CD8-positive, alpha-beta memory T cell (primary cell): Measurements from ENCODE around the gene CPZ. TPM values are rescaled to one million over a fixed set of nuclear protein-coding genes. Genes with fewer than 3 reads are reported as not detected.

Experiments used
- CTCF ChIA-PET: fragments of 350-600 bp; sonication (Branson Sonifier 250); formaldehyde crosslinking; loops from one replicate; lab custom pipeline; 2021; ENCODE audit warnings: antibody characterized with exemption; lab: Charles Lee
- POLR2A ChIA-PET: fragments of 350-600 bp; sonication (Branson Sonifier 250); formaldehyde crosslinking; loops from one replicate; lab custom pipeline; 2021; ENCODE audit warnings: antibody characterized with exemption; lab: Charles Lee
- DNase-seq, 5 donors: peaks; one replicate each; pipeline versions ENCODE4 v3.0.0 to v3.0.0-alpha.2; 2020 to 2022; ENCODE audit warnings: mixed read lengths in 1 of 5
- H3K27ac ChIP-seq: one replicate; pipeline ENCODE4 v1.7.0; 2013; ENCODE audit warnings: low read depth, mild to moderate bottlenecking, low read length, moderate library complexity
- H3K27me3 ChIP-seq: 2 replicates; pipeline ENCODE4 v1.7.0; 2013; ENCODE audit warnings: low read length, mild to moderate bottlenecking; ENCODE audit not compliant: insufficient read depth, poor library complexity, severe bottlenecking
- H3K36me3 ChIP-seq: 2 replicates; pipeline ENCODE4 v1.7.0; 2013; ENCODE audit warnings: mild to moderate bottlenecking, low read length, moderate library complexity; ENCODE audit not compliant: insufficient read depth
- H3K4me1 ChIP-seq: 2 replicates; pipeline ENCODE4 v1.7.0; 2013; ENCODE audit warnings: mild to moderate bottlenecking, low read length, moderate library complexity; ENCODE audit not compliant: insufficient read depth
- H3K4me3 ChIP-seq: 2 replicates; pipeline ENCODE4 v1.7.0; 2013; ENCODE audit warnings: mild to moderate bottlenecking, low read length
- H3K9me3 ChIP-seq: 2 replicates; pipeline ENCODE4 v1.7.0; 2013; ENCODE audit warnings: mild to moderate bottlenecking, low read length
- H3K27ac Mint-ChIP-seq, 8 donors: one replicate each; pipeline ENCODE4 v1.8.0; 2020 to 2021; ENCODE audit warnings: mixed read lengths in 8 of 8, mild to moderate bottlenecking in 6 of 8, inconsistent platforms in 3 of 8, moderate library complexity in 3 of 8
- H3K27me3 Mint-ChIP-seq, 2 donors: one replicate each; pipeline ENCODE4 v1.8.0; 2020 to 2021; ENCODE audit warnings: mixed read lengths in 2 of 2, mild to moderate bottlenecking in 1 of 2, moderate library complexity in 1 of 2
- H3K36me3 Mint-ChIP-seq, 3 donors: one replicate each; pipeline ENCODE4 v1.8.0; 2020 to 2021; ENCODE audit warnings: mixed read lengths in 3 of 3, inconsistent platforms in 1 of 3, mild to moderate bottlenecking in 1 of 3
- H3K4me1 Mint-ChIP-seq, 3 donors: one replicate each; pipeline ENCODE4 v1.8.0; 2020 to 2021; ENCODE audit warnings: mixed read lengths in 3 of 3, inconsistent platforms in 1 of 3, mild to moderate bottlenecking in 1 of 3
- H3K4me3 Mint-ChIP-seq, 7 donors: one replicate each; pipeline ENCODE4 v1.8.0; 2020 to 2021; ENCODE audit warnings: mixed read lengths in 7 of 7, mild to moderate bottlenecking in 6 of 7, moderate library complexity in 4 of 7, inconsistent platforms in 2 of 7
- H3K9me3 Mint-ChIP-seq, 5 donors: one replicate each; pipeline ENCODE4 v1.8.0; 2020 to 2022; ENCODE audit warnings: mixed read lengths in 5 of 5, mild to moderate bottlenecking in 3 of 5, moderate library complexity in 2 of 5, inconsistent platforms in 1 of 5
- polyA plus RNA-seq: library from polyadenylated mRNA; unstranded; fragments of 300-500 nt; fragmentation: Illumina TruSeq; gene quantifications from one replicate; pipeline ENCODE4 v1.2.3, GENCODE V29; 2021
- total RNA-seq, 2 experiments: library from RNA; stranded (reverse); gene quantifications; one replicate each; pipeline ENCODE4 v1.2.3, GENCODE V29; 2021

The CPZ gene
- total and polyA plus RNA-seq, 3 experiments from 2014 or later: not detected

DNA sequence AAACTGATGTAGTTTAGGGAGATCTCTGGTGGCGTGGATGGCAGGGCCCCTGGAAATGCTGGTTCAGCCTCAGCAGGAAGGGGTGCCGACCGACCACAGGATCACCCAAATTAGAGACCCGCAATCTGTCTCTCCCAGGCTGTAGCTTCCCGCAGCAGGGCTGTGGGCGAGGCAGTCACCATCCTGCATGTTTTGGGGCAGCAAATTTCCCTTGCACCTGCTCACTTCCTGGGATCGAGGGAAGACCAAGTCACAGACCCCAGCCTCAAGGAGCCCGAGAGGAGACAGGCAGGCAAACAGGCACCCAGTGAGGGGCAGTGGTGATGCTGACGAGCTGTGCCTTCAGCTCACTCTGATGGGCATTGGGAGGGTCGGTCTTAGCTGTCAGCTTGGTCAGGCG is 33.6 kb upstream of the CPZ start:
- H3K4me3 Mint-ChIP-seq: no peak overlapping the region

DNA sequence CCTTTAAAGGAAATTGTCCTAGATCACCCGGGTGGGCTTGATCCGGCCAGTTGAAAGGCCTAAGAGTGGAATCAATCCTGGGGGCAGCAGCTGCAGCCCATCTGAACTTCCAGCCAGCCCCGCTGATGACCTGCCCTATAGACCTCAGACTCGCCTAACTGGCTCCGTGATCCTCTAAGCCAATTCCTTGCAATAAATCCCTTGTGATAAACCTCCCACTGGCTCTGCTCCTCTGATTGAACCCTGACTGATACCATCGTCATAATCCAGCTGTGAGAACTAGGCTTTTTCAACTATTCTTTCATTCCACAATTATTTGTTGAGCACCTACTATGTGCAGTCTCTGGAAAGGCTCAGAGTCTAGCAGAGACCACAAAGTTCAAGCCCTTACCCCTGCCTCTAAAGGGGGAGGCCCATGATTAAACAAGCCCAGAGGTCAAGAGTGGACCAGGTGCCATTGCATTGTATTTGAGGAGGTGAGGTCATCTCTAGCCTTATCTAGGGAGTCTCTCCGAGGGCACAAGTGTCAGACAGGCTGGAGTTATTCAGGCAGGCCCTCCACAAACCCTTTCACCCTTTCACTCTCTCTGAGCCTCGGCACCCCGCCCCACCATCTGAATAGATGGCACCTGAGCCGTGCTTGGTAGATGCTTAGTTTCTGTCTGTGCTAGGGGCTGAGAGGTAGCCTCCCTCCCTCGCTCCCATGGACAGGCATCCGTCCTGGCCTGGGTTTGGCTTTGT is 32.9 kb upstream of the CPZ start:
- no peak overlapping the region for H3K27ac Mint-ChIP-seq
- H3K36me3 ChIP-seq: no peaks in the 10 kb centered on the region
- no peak overlapping the region for H3K4me3 ChIP-seq
- no peak overlapping the region for H3K4me3 Mint-ChIP-seq
- ChIA-PET CTCF (no interaction called here), POLR2A (no interaction called here)
- peaks cover 4 to 15% of the 10 kb centered on the region in 2 donors for H3K27me3 Mint-ChIP-seq
- DNase-seq: peak in 1 of 5 donors; percentile 27
- no peaks in the 10 kb centered on the region for H3K9me3 ChIP-seq
- H3K4me1 Mint-ChIP-seq: no peaks in the 10 kb centered on the region
- no peak overlapping the region for H3K27ac ChIP-seq
- no peaks in the 10 kb centered on the region for H3K27me3 ChIP-seq
- no peaks in the 10 kb centered on the region for H3K9me3 Mint-ChIP-seq
- H3K36me3 Mint-ChIP-seq: no peaks in the 10 kb centered on the region
- no peaks in the 10 kb centered on the region for H3K4me1 ChIP-seq

More for the DNA sequence above, 33.6 kb upstream of the CPZ start:
- Histone ChIP-seq H3K27ac (no peak overlapping the region), H3K4me3 (no peak overlapping the region), H3K9me3 (no peaks in the 10 kb centered on the region), H3K36me3 (no peaks in the 10 kb centered on the region), H3K4me1 (no peaks in the 10 kb centered on the region), H3K27me3 (no peaks in the 10 kb centered on the region)
- Mint-ChIP-seq H3K9me3 (no peaks in the 10 kb centered on the region), H3K27ac (no peak overlapping the region), H3K4me1 (no peaks in the 10 kb centered on the region), H3K36me3 (no peaks in the 10 kb centered on the region), H3K27me3 (peaks cover 4 to 15% of the 10 kb centered on the region in 2 donors)
- CTCF ChIA-PET: no interaction called here
- POLR2A ChIA-PET: no interaction called here
- DNase-seq: no peak

DNA sequence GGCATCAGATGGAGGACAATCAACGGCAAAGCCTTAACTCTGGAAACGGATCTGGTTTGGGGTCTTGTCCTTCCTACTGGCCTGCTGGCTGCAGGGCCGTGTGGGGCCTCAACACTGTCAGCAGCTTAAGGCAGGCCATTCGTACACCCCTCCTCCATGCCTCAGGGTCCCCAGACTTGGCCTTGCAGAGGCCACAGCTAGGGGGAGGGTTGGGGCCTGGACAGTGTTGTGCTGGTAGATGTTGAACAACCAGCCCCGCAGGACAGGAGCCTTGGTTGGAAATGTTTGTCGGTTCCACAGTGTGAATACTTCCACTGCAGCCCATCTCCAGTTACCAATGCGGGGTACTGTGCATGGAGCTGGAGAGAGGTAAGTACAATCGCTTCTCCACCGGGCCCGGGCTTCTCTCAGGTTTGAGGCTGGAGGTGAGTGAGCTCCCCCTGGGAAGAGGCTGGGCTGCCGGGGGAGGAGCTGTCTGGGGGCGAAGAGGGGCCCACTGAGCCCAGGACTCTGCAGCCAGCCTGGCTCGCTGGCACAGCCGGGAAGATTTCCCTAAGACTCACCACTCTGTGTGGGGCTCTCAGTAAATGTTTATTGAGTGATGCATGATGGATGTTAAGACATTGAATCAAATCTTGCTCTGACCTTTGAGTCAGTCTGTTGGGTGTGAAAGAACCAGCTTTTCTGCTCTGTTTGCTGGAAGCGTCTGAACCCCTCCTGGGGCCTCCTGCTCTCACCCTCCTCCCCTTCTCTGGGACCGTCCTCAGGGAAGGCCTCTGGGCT is 32.1 kb upstream of the CPZ start:
- H3K27me3 ChIP-seq: no peaks in the 10 kb centered on the region

DNA sequence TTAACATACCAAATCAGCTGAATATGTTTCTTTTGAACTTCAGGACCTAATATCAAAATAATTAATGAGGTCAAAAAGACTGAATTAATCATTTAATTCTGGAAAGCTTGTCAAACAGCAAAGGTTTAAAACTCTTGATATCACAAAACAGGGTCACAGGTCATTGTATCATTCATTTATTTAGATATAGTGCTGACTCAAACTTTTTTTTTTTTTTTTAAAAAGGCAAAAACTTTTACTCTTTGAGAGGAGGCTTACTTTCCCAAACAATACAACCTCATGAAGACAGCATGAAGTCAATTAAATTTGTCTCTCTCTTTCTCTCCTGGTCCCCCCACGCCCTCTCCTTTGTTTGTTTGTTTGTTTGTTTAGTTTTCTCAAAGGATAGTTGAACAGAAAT is 28.0 kb upstream of the CPZ start:
- Histone ChIP-seq H3K4me1 (no peaks in the 10 kb centered on the region), H3K9me3 (no peaks in the 10 kb centered on the region), H3K27me3 (no peaks in the 10 kb centered on the region), H3K36me3 (no peaks in the 10 kb centered on the region), H3K4me3 (no peak overlapping the region), H3K27ac (no peak overlapping the region)
- H3K4me3 Mint-ChIP-seq: no peak overlapping the region
- no peak overlapping the region for H3K27ac Mint-ChIP-seq
- ChIA-PET POLR2A (no interaction called here), CTCF (no interaction called here)
- peaks cover 4 to 5% of the 10 kb centered on the region in 2 donors for H3K27me3 Mint-ChIP-seq
- no peaks in the 10 kb centered on the region for H3K36me3 Mint-ChIP-seq
- no peak for DNase-seq
- no peaks in the 10 kb centered on the region for H3K4me1 Mint-ChIP-seq
- no peaks in the 10 kb centered on the region for H3K9me3 Mint-ChIP-seq

More for the DNA sequence above, 32.1 kb upstream of the CPZ start:
- no peaks in the 10 kb centered on the region for H3K4me1 Mint-ChIP-seq
- H3K4me3 Mint-ChIP-seq: no peak overlapping the region
- no peaks in the 10 kb centered on the region for H3K36me3 Mint-ChIP-seq
- Histone ChIP-seq H3K9me3 (no peaks in the 10 kb centered on the region), H3K4me1 (no peaks in the 10 kb centered on the region), H3K36me3 (no peaks in the 10 kb centered on the region), H3K4me3 (no peak overlapping the region), H3K27ac (no peak overlapping the region)
- H3K27me3 Mint-ChIP-seq: peaks cover 4 to 10% of the 10 kb centered on the region in 2 donors
- ChIA-PET POLR2A (no interaction called here), CTCF (no interaction called here)
- no peak overlapping the region for H3K27ac Mint-ChIP-seq
- no peaks in the 10 kb centered on the region for H3K9me3 Mint-ChIP-seq
- DNase-seq: no peak

DNA sequence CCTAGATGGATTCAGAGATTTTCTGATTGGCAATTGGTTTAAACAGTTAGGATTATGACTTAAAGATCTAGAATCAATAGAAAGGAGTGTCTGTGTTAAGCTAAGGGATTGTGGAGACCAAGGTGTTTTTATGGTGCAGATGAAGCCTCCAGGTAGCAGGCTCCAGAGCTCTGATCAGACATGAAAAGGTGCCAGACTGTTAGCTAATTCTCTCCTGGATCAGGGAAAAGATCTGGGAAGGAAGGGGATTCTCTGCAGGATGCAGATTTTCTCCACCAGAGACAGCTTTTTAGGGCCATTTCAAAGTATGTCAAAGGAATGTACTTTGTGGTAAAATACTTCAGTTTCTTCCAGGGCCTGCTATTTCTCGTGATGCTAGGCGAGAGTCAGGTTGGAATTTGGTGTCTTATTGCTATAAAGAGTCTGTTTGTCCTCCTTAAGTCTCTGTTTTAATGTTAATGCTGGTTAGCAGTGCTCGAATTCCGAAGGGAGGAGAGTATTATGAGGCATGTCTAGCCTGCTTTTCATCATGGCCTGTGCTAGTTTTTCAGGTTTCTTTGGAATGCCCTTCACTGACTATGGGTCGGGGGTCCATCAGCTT is 24.4 kb upstream of the CPZ start:
- no peak overlapping the region for H3K27ac ChIP-seq
- CTCF ChIA-PET: no interaction called here
- POLR2A ChIA-PET: no interaction called here

DNA sequence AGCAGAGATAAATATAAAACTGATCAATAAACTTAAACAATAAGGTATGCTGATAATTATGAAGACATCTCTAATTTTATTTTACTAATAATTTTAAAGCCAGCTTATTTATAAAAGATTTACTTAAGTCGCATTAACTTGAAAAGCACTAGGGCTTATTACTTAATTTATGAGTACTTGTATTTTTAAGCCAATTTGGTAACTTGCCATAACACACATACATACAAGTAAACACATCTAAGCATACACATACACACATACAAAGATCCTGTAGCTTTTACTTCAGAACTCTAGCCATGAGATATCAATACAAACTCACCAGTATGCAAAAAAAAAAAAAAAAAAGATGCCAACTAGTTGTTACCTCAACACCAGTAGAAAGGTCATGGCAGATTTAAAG is 22.4 kb upstream of the CPZ start:
- Histone ChIP-seq H3K4me3 (no peak overlapping the region), H3K4me1 (no peaks in the 10 kb centered on the region), H3K27me3 (no peaks in the 10 kb centered on the region), H3K9me3 (no peaks in the 10 kb centered on the region), H3K36me3 (no peaks in the 10 kb centered on the region), H3K27ac (no peak overlapping the region)
- Mint-ChIP-seq H3K4me1 (no peaks in the 10 kb centered on the region), H3K36me3 (no peaks in the 10 kb centered on the region), H3K4me3 (no peak overlapping the region), H3K9me3 (no peaks in the 10 kb centered on the region), H3K27ac (no peak overlapping the region), H3K27me3 (peaks cover 0 to 3% of the 10 kb centered on the region in 2 donors)
- DNase-seq: no peak
- CTCF ChIA-PET: no interaction called here
- POLR2A ChIA-PET: no interaction called here

More for the DNA sequence above, 24.4 kb upstream of the CPZ start:
- Mint-ChIP-seq H3K27ac (no peak overlapping the region), H3K4me3 (no peak overlapping the region), H3K36me3 (no peaks in the 10 kb centered on the region), H3K4me1 (no peaks in the 10 kb centered on the region), H3K27me3 (peaks cover 0 to 3% of the 10 kb centered on the region in 2 donors), H3K9me3 (no peaks in the 10 kb centered on the region)
- H3K27me3 ChIP-seq: no peaks in the 10 kb centered on the region
- H3K4me3 ChIP-seq: no peak overlapping the region
- no peaks in the 10 kb centered on the region for H3K4me1 ChIP-seq
- H3K36me3 ChIP-seq: no peaks in the 10 kb centered on the region
- H3K9me3 ChIP-seq: no peaks in the 10 kb centered on the region
- DNase-seq: no peak

DNA sequence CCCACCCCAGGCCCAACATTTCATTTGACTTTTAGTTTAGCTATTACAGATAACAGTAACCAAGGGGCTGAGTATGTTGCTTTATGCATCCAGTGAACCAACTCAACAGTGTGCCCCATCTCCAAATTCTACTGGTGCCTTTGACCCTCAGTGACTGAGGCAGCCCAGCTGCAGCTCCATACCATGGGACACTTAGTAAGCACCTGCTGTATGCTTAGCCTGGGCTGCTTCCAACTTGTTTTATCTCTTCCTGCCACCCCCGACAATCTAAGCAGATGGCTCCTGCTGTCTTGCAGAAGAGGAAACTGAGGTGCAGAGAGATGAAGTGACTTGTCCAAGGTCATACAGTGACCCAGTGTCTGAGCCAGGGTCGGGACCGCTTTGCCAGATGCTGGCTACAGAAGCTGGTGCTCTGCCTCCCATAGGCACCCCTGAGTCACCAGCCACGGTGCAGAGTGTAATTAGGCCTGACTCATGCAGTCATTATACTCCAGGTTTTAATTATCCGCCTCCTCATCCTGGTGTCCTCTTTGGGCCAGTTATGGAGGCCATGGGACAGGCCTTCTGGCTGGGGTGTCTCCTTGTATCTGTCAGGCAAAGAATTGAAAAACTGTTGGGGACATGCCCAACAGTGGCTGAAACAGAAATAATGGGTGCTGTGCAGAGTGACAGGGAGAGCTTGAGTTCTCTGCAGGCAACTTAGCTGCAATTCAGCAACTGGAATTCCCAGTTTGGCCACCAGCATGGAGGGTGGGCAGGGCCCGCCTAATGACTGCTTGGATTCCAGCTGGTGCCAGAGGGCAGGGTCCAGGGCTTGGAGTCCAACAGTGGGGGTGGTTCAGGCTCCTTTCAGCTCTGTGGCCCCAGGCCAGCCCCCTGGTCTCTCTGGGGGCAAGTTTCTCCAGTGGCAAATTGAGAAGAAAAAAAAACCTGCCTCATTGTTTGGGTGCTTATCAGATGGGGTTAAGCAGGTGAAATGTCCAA is 20.6 kb upstream of the CPZ start:
- POLR2A ChIA-PET: no interaction called here
- Histone ChIP-seq H3K9me3 (no peaks in the 10 kb centered on the region), H3K27ac (no peak overlapping the region), H3K4me3 (no peak overlapping the region), H3K4me1 (no peaks in the 10 kb centered on the region), H3K27me3 (no peaks in the 10 kb centered on the region), H3K36me3 (no peaks in the 10 kb centered on the region)
- Mint-ChIP-seq H3K36me3 (no peaks in the 10 kb centered on the region), H3K9me3 (no peaks in the 10 kb centered on the region), H3K27me3 (peaks cover 0 to 5% of the 10 kb centered on the region in 2 donors), H3K4me1 (no peaks in the 10 kb centered on the region), H3K27ac (no peak overlapping the region), H3K4me3 (no peak overlapping the region)
- no peak for DNase-seq
- CTCF ChIA-PET: no interaction called here
